H1 (cell line): ENCODE data around the gene CCL7. TPM values are rescaled to one million over a fixed set of nuclear protein-coding genes. Genes with fewer than 3 reads are reported as not detected.
"Not testable (repeated sequence)": the region's sequence is repeated elsewhere in the genome, so short reads cannot be mapped to it uniquely, and the experiment has no call there.

Source experiments
- CTCF ChIA-PET: fragments of 300-600 bp; sonication (Branson Sonifier 250); formaldehyde crosslinking; loops from one replicate; lab custom pipeline; 2021; ENCODE audit not compliant: partially characterized antibody; lab: Charles Lee
- POLR2A ChIA-PET: fragments of 300-600 bp; sonication (Branson Sonifier 250); formaldehyde crosslinking; loops from one replicate; lab custom pipeline; 2021; ENCODE audit warnings: inconsistent platforms; ENCODE audit not compliant: partially characterized antibody; lab: Charles Lee
- DNase-seq, 2 experiments: peaks; one replicate each; pipeline versions ENCODE4 v3.0.0 to v3.0.0-alpha.2; 2010 to 2022; ENCODE audit warnings: low spot score in 2 of 2, low read depth in 1 of 2, mixed read lengths in 1 of 2
- FAIRE-seq: peaks from 2 replicates; lab custom pipeline; 2011; peaks lifted over from hg19 to GRCh38; lab: Jason Lieb, UNC
- H2AFZ ChIP-seq: 2 replicates; pipeline ENCODE4 v1.8.1; 2012; ENCODE audit warnings: low read length, inconsistent platforms
- H2AK5ac ChIP-seq: 2 replicates; pipeline ENCODE4 v1.6.1; 2013; ENCODE audit warnings: low read depth, low read length
- H2BK120ac ChIP-seq: replicated peaks from 2 replicates; pipeline ENCODE3; 2013; ENCODE audit warnings: low read depth, low read length, inconsistent platforms
- H2BK12ac ChIP-seq: 2 replicates; pipeline ENCODE4 v1.6.1; 2013; ENCODE audit warnings: low read depth, low read length
- H2BK15ac ChIP-seq: 2 replicates; pipeline ENCODE4 v1.6.1; 2013; ENCODE audit warnings: low read length
- H2BK20ac ChIP-seq: 2 replicates; pipeline ENCODE4 v1.6.1; 2013; ENCODE audit warnings: low read length
- H2BK5ac ChIP-seq: 2 replicates; pipeline ENCODE4 v1.6.1; 2013; ENCODE audit warnings: low read depth, low read length
- H3K14ac ChIP-seq: 2 replicates; pipeline ENCODE4 v1.6.1; 2013; ENCODE audit warnings: inconsistent platforms; ENCODE audit not compliant: insufficient read length
- H3K18ac ChIP-seq: 2 replicates; pipeline ENCODE4 v1.6.1; 2013; ENCODE audit warnings: low read length; ENCODE audit errors: extremely low read depth
- H3K23ac ChIP-seq: 2 replicates; pipeline ENCODE4 v1.6.1; 2013; ENCODE audit warnings: inconsistent platforms; ENCODE audit not compliant: insufficient read length
- H3K23me2 ChIP-seq: 2 replicates; pipeline ENCODE4 v1.6.1; 2013; ENCODE audit warnings: low read depth, low read length
- H3K27ac ChIP-seq: 2 replicates; pipeline ENCODE4 v1.6.1; 2011; ENCODE audit warnings: low read depth, low read length, inconsistent platforms
- H3K27me3 ChIP-seq, 4 experiments: replicated peaks in 1 of 4; 1 replicate in 1 of 4; 2 replicates in 3 of 4; pipeline versions ENCODE4 v1.6.1 to v1.8.1; 2011 to 2013; ENCODE audit warnings: low read length in 3 of 4, mild to moderate bottlenecking in 3 of 4, inconsistent platforms in 2 of 4, mixed read lengths in 2 of 4, moderate library complexity in 1 of 4; ENCODE audit not compliant: control insufficient read depth in 3 of 4, insufficient read depth in 3 of 4; ENCODE audit errors: extremely low read depth in 1 of 4
- H3K36me3 ChIP-seq, 4 experiments: 2 replicates each; pipeline versions ENCODE4 v1.6.1 to v1.8.1; 2011 to 2013; ENCODE audit warnings: mild to moderate bottlenecking in 4 of 4, low read length in 3 of 4, moderate library complexity in 2 of 4, control low read depth in 1 of 4, inconsistent platforms in 1 of 4; ENCODE audit not compliant: insufficient read depth in 4 of 4, control insufficient read depth in 2 of 4
- H3K4ac ChIP-seq: replicated peaks from 2 replicates; pipeline ENCODE3; 2013; ENCODE audit warnings: low read length, low read depth, mixed read lengths, inconsistent platforms; ENCODE audit not compliant: insufficient read length
- H3K4me1 ChIP-seq, 4 experiments: replicated peaks in 1 of 4; 1 replicate in 1 of 4; 2 replicates in 3 of 4; pipeline versions ENCODE4 v1.6.1 to v1.8.1; 2011 to 2013; ENCODE audit warnings: low read length in 3 of 4, inconsistent platforms in 2 of 4, mixed read lengths in 1 of 4; ENCODE audit not compliant: insufficient read depth in 4 of 4, control insufficient read depth in 3 of 4
- H3K4me2 ChIP-seq, 2 experiments: 2 replicates each; pipeline versions ENCODE4 v1.6.1 to v1.8.1; 2011 to 2013; ENCODE audit warnings: low read depth in 2 of 2, low read length in 2 of 2, control low read depth in 1 of 2, inconsistent platforms in 1 of 2, mild to moderate bottlenecking in 1 of 2; ENCODE audit not compliant: insufficient read depth in 1 of 2
- H3K4me3 ChIP-seq, 4 experiments: fragments of 200-600, 300-600 bp in 1 of 4; sonication (generic), shearing (Covaris generic), sonication (Bioruptor Twin) in 1 of 4; 2 replicates each; pipeline versions ENCODE4 v1.5.1 to v1.8.1; 2011 to 2016; ENCODE audit warnings: low read length in 4 of 4, low read depth in 3 of 4, control low read depth in 2 of 4, inconsistent platforms in 2 of 4, mild to moderate bottlenecking in 2 of 4, mixed read lengths in 1 of 4, moderate library complexity in 1 of 4; ENCODE audit not compliant: insufficient read depth in 2 of 4; ENCODE audit errors: extremely low read depth in 1 of 4
- H3K56ac ChIP-seq: replicated peaks from 2 replicates; pipeline ENCODE3; 2013; ENCODE audit warnings: low read depth, mild to moderate bottlenecking, mixed read lengths, low read length, inconsistent platforms; ENCODE audit not compliant: insufficient read length
- H3K79me1 ChIP-seq: 2 replicates; pipeline ENCODE4 v1.6.1; 2013; ENCODE audit warnings: low read depth, low read length, control low read depth
- H3K79me2 ChIP-seq, 2 experiments: 2 replicates each; pipeline versions ENCODE4 v1.6.1 to v1.8.1; 2012 to 2013; ENCODE audit warnings: low read length in 2 of 2, mild to moderate bottlenecking in 2 of 2, inconsistent platforms in 1 of 2; ENCODE audit not compliant: insufficient read depth in 2 of 2, control insufficient read depth in 1 of 2
- H3K9ac ChIP-seq, 4 experiments: replicated peaks in 1 of 4; 1 replicate in 1 of 4; 2 replicates in 3 of 4; pipeline versions ENCODE4 v1.6.1 to v1.8.1; 2011 to 2013; ENCODE audit warnings: low read depth in 3 of 4, low read length in 3 of 4, control low read depth in 2 of 4, mild to moderate bottlenecking in 2 of 4, moderate library complexity in 2 of 4, inconsistent platforms in 1 of 4; ENCODE audit errors: extremely low read depth in 1 of 4
- H3K9me3 ChIP-seq, 2 experiments: 2 replicates each; pipeline versions ENCODE4 v1.6.1 to v1.8.1; 2012 to 2013; ENCODE audit warnings: mild to moderate bottlenecking in 2 of 2, moderate library complexity in 2 of 2, control low read depth in 1 of 2, inconsistent platforms in 1 of 2, low read depth in 1 of 2, low read length in 1 of 2, mixed read lengths in 1 of 2; ENCODE audit not compliant: insufficient read depth in 2 of 2
- H4K20me1 ChIP-seq, 2 experiments: replicated peaks in 1 of 2; 2 replicates each; pipeline versions ENCODE3 to v1.8.1; 2011 to 2013; ENCODE audit warnings: inconsistent platforms in 2 of 2, low read length in 2 of 2, mild to moderate bottlenecking in 1 of 2; ENCODE audit not compliant: insufficient read depth in 2 of 2, control insufficient read depth in 1 of 2
- H4K5ac ChIP-seq: 2 replicates; pipeline ENCODE4 v1.6.1; 2013; ENCODE audit warnings: low read length, low read depth, mixed read lengths, inconsistent platforms; ENCODE audit not compliant: insufficient read length
- H4K8ac ChIP-seq: 2 replicates; pipeline ENCODE4 v1.8.0; 2013; ENCODE audit warnings: mild to moderate bottlenecking, moderate library complexity, low read length, inconsistent platforms; ENCODE audit not compliant: insufficient read depth; ENCODE audit errors: extremely low read depth
- H4K91ac ChIP-seq: replicated peaks from 2 replicates; pipeline ENCODE3; 2013; ENCODE audit warnings: low read length, mixed read lengths, inconsistent platforms; ENCODE audit not compliant: insufficient read length
- BCL11A ChIP-seq, 2 experiments: IDR thresholded peaks; one replicate each; pipeline ENCODE4 v1.6.1; 2011; ENCODE audit warnings: low read depth in 2 of 2, low read length in 2 of 2, mild to moderate bottlenecking in 2 of 2
- SUZ12 ChIP-seq: fragments of 200-600 bp; sonication (generic); IDR thresholded peaks from 2 replicates; pipeline ENCODE4 v1.6.1; 2012; ENCODE audit warnings: mild to moderate bottlenecking, inconsistent platforms, low read length, moderate library complexity, mixed read lengths
- WGBS, 2 experiments: shearing (Covaris generic) in 1 of 2; methylation state at CpG; one replicate each; pipeline versions ENCODE4 v1.1.6 to v1.1.7; 2013 to 2015; ENCODE audit warnings: low lambda C conversion rate in 2 of 2, mixed read lengths in 2 of 2, inconsistent platforms in 1 of 2, low coverage in 1 of 2, missing lambda C conversion rate in 1 of 2; ENCODE audit not compliant: insufficient replicate concordance in 2 of 2, insufficient coverage in 1 of 2, insufficient read length in 1 of 2; ENCODE audit errors: extremely low coverage in 1 of 2, missing lambda C conversion rate in 1 of 2; 5-methylcytosine and 5-hydroxymethylcytosine counted together
- polyA plus RNA-seq, 7 experiments: library from polyadenylated mRNA; depleted of rRNA in 3 of 7; stranded (reverse) in 5 of 7; unstranded in 2 of 7; fragments of >200 nt in 5 of 7; fragments of 200-250 nt in 2 of 7; gene quantifications; 1 replicate in 5 of 7; 2 replicates in 1 of 7; 4 replicates in 1 of 7; pipeline versions ENCODE4 v1.2.1 to v1.2.3, GENCODE V29; 2011 to 2013; ENCODE audit warnings: missing spikeins in 2 of 7, mixed read lengths in 2 of 7
- total RNA-seq: library from RNA; stranded (reverse); fragmentation: NEBNext Ultra II Directional; extraction: Animal tissue kit (Norgen Biotek cat#: 25700); gene quantifications from 2 replicates; pipeline ENCODE4 v1.2.1, GENCODE V29; 2021

Gene CCL7
- total and polyA plus RNA-seq, 2 of the 8 experiments (the other 6 are each of a cell fraction or from before 2014, with no cell fraction given), result not detected

DNA sequence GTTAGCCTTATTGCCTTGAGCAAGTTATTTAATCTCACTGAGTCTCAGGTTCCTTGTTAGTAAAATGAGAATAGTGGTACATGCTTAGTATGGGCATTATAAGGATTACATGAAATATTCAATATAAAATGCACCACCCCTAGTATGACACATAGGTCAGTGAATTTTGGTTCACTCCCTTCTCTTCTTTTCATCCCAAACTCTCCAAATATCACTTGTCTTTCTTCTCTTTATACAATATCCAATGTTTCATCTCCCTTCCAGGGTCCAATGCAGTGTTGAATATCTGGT, 43.3 kb upstream of the CCL7 start (continued):
- no peak for TF ChIP-seq SUZ12
- no peak for TF ChIP-seq BCL11A (IDR thresholded peaks at IDR 0.05; ENCODE audit: low read depth in 2 of 2, low read length in 2 of 2)

DNA sequence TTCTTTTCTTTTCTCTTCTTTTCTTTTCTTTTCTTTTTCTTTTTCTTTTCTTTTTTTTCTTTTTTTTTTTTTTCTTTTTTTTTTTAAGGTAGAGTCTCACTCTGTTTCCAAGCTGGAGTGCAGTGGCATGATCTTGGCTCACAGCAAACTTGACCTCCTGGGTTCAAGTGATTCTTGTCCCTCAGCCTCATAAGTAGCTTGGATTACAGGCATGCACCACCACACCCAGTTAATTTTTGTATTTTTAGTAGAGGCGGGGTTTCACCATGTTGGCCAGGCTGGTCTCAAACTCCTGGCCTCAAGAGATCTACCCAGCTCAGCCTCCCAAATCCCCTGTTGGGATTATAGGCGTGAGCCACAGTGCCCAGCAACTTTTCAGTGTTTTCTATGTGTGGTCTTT, 42.7 kb upstream of the CCL7 start:
- H3K18ac ChIP-seq, H3K27me3 ChIP-seq, H2AFZ ChIP-seq, H3K4me2 ChIP-seq, H3K23ac ChIP-seq, H3K4me1 ChIP-seq, H3K36me3 ChIP-seq, H3K4ac ChIP-seq, H3K79me1 ChIP-seq, H2BK5ac ChIP-seq, H4K20me1 ChIP-seq, H3K79me2 ChIP-seq, FAIRE-seq, H3K9ac ChIP-seq, H2BK120ac ChIP-seq, H2BK15ac ChIP-seq, H3K27ac ChIP-seq, H3K14ac ChIP-seq, H3K56ac ChIP-seq, H2AK5ac ChIP-seq, H2BK20ac ChIP-seq, POLR2A ChIA-PET, H3K23me2 ChIP-seq, H4K91ac ChIP-seq, CTCF ChIA-PET, H4K5ac ChIP-seq, H4K8ac ChIP-seq, H3K9me3 ChIP-seq, H3K4me3 ChIP-seq, DNase-seq, H2BK12ac ChIP-seq: not testable (repeated sequence)
- 92% methylated on average over 2 of the region's 2 CpGs; no CpG with 5 or more reads in 1 of the 2 experiments for WGBS, 2 experiments
